ENCODE data around the gene ARRB2. TPM values are rescaled to one million over a fixed set of nuclear protein-coding genes. Genes with fewer than 3 reads are reported as not detected.

ARRB2 gene
- polyA plus RNA-seq, 1 donor (not counting 4 experiments of a cell fraction or from before 2014, with no cell fraction given) = 11.5 TPM

DNA sequence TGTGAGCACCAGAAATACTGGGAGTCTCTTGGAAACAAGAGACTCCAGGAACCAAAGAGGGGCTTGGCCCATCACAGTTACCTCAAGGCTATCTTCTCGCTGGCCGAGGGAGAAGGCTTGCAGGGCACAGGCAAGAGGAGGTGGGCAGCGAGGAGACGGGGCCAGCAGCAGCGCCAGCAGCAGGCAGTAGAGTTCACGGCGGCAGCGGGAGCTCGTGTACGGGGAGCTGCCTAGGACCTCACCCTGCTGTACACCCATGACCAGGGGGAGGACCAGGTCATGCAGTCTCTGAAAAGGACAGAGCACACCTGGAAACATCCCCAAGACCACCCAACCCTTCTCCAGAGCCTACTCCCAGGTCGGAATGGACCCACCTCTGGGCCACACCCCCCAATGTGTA is 37.3 kb upstream of the ARRB2 start:
- H3K4me1 ChIP-seq (ENCODE audit: control insufficient read depth, extremely low read depth, insufficient read depth, low read length) = peaks cover under 1% of the 10 kb centered on the region
- no peaks in the 10 kb centered on the region for H3K9me1 ChIP-seq (ENCODE audit: control insufficient read depth, extremely low read depth, insufficient read depth, low read length)
- peaks cover 37 to 46% of the 10 kb centered on the region in 2 experiments for H3K36me3 ChIP-seq (ENCODE audit: control insufficient read depth in 2 of 2, extremely low read depth in 1 of 2, insufficient read depth in 2 of 2, low read length in 2 of 2)
- H3K9me3 ChIP-seq (ENCODE audit: control insufficient read depth, low read depth, low read length) = no peaks in the 10 kb centered on the region
- no peak overlapping the region for H2AFZ ChIP-seq (ENCODE audit: control insufficient read depth, low read length)
- dilution Hi-C loops (cut with MboI; ENCODE audit: extremely low pct_ligation_motif_present, low sequenced_read_pairs) = no loop called here
- DNase-seq (ENCODE audit: low read depth, low spot score) (no peak), FAIRE-seq (no peak)
- no peak for TF ChIP-seq EZH2 (IDR thresholded peaks at IDR 0.05; ENCODE audit: low read length)
- TF ChIP-seq CTCF (optimal IDR thresholded peaks at IDR 0.05 in 1 of 3, IDR thresholded peaks at IDR 0.05 in 1 of 3, conservative IDR thresholded peaks at IDR 0.05 in 1 of 3; ENCODE audit: extremely low read depth in 1 of 3, insufficient read depth in 2 of 3, low read length in 3 of 3) = no peak
- H4K20me1 ChIP-seq (ENCODE audit: control insufficient read depth, extremely low read depth, insufficient read depth, low read length) = no peaks in the 10 kb centered on the region
- no peak overlapping the region for H3K4me3 ChIP-seq (ENCODE audit: control insufficient read depth in 2 of 3, extremely low read depth in 1 of 3, insufficient read depth in 2 of 3, low read depth in 1 of 3, low read length in 3 of 3)
- H3K27me3 ChIP-seq (ENCODE audit: control insufficient read depth, extremely low read depth, insufficient read depth, low read length) = no peaks in the 10 kb centered on the region
- no peak overlapping the region for H3K9ac ChIP-seq (ENCODE audit: control insufficient read depth, extremely low read depth, insufficient read depth, low read length)
- H3K27ac ChIP-seq (ENCODE audit: control insufficient read depth, insufficient read depth, low read length) = no peak overlapping the region
- H3K4me2 ChIP-seq (ENCODE audit: control insufficient read depth, extremely low read depth, insufficient read depth, low read depth, low read length) = no peak overlapping the region
- H3K79me2 ChIP-seq (ENCODE audit: control insufficient read depth, insufficient read depth, low read length) = no peaks in the 10 kb centered on the region

DNA sequence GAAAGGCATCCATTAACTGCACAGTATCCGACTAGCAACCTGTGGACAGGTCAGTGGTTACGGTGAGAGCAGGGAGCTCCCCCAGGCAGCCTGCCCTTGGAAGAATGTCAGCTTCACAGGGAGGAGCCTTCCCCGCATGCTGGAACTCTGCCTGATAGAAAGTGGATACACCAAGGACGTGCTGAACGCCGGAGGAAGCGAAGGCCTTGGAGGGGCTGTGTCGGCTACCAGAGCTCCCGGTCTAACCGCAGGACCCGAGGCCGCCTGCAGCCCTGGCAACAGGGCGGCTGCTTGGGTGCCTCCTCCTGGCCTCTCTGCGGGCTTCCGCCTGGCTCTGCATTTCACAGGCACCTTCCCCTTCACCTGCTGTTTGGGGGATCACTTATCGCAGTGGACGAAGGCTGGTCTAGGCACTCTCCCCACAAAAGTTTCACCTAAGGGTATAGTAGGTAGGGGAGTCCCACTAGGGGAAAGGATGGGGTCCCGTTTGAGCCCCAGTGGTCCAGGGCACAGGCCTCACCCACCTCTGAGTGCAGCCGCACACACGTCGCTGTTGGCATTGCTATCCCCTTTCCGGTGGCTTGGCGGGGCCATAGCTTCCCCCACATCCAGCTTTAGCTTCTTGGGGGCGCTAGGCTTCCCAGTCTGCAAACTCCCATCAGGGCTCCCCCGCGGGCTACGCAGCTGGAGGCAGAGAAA is 36.3 kb upstream of the ARRB2 start:
- H3K4me1 ChIP-seq (ENCODE audit: control insufficient read depth, extremely low read depth, insufficient read depth, low read length) = peaks cover 11% of the 10 kb centered on the region

More for the DNA sequence above, 36.3 kb upstream of the ARRB2 start:
- Histone ChIP-seq H2AFZ (ENCODE audit: control insufficient read depth, low read length) (no peak overlapping the region), H3K4me2 (ENCODE audit: control insufficient read depth, extremely low read depth, insufficient read depth, low read depth, low read length) (no peak overlapping the region), H3K36me3 (ENCODE audit: control insufficient read depth in 2 of 2, extremely low read depth in 1 of 2, insufficient read depth in 2 of 2, low read length in 2 of 2) (peaks cover 37 to 46% of the 10 kb centered on the region in 2 experiments), H3K9me3 (ENCODE audit: control insufficient read depth, low read depth, low read length) (no peaks in the 10 kb centered on the region), H3K9me1 (ENCODE audit: control insufficient read depth, extremely low read depth, insufficient read depth, low read length) (no peaks in the 10 kb centered on the region), H3K27ac (ENCODE audit: control insufficient read depth, insufficient read depth, low read length) (no peak overlapping the region), H3K79me2 (ENCODE audit: control insufficient read depth, insufficient read depth, low read length) (no peaks in the 10 kb centered on the region), H3K9ac (ENCODE audit: control insufficient read depth, extremely low read depth, insufficient read depth, low read length) (no peak overlapping the region), H4K20me1 (ENCODE audit: control insufficient read depth, extremely low read depth, insufficient read depth, low read length) (peaks cover under 1% of the 10 kb centered on the region), H3K27me3 (ENCODE audit: control insufficient read depth, extremely low read depth, insufficient read depth, low read length) (no peaks in the 10 kb centered on the region), H3K4me3 (ENCODE audit: control insufficient read depth in 2 of 3, extremely low read depth in 1 of 3, insufficient read depth in 2 of 3, low read depth in 1 of 3, low read length in 3 of 3) (no peak overlapping the region)
- no peak for FAIRE-seq
- DNase-seq (ENCODE audit: low read depth, low spot score) = no peak
- no peak for TF ChIP-seq CTCF (optimal IDR thresholded peaks at IDR 0.05 in 1 of 3, IDR thresholded peaks at IDR 0.05 in 1 of 3, conservative IDR thresholded peaks at IDR 0.05 in 1 of 3; ENCODE audit: extremely low read depth in 1 of 3, insufficient read depth in 2 of 3, low read length in 3 of 3)
- no peak for TF ChIP-seq EZH2 (IDR thresholded peaks at IDR 0.05; ENCODE audit: low read length)
- dilution Hi-C loops (cut with MboI; ENCODE audit: extremely low pct_ligation_motif_present, low sequenced_read_pairs) = no loop called here
